Measurements from ENCODE around the gene MYH11.
"Not testable (repeated sequence)": the region's sequence is repeated elsewhere in the genome, so short reads cannot be mapped to it uniquely, and the experiment has no call there.

Gene MYH11

DNA sequence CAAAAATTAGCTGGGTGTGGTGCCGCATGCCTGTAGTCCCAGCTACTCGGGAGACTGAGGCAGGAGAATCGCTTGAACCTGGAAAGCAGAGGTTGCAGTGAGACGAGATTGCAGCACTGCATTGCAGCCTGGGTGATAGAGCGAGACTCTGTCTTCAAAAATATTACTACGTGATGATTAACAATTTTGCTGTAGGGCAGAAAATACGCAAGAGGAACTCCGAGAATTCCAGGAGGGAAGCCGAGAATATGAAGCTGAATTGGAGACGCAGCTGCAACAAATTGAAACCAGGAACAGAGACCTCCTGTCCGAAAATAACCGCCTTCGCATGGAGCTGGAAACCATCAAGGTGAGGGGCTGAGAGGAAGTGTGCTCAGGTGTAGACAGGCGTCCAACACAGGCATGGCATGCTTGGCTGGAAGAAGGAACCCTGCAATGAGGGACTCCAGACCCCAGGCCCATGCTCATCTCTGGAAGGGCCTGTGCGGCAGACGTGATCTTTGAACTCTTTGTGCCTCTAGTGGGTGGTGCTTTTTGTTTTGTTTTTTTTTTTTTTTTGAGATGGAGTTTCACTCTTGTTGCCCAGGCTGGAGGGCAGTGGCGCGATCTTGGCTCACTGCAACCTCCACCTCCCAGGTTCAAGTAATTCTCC lies 189.6 kb downstream of the MYH11 start:
- intact Hi-C loops (cut with DNase I) = no loop called here
- DNase-seq = no peak

DNA sequence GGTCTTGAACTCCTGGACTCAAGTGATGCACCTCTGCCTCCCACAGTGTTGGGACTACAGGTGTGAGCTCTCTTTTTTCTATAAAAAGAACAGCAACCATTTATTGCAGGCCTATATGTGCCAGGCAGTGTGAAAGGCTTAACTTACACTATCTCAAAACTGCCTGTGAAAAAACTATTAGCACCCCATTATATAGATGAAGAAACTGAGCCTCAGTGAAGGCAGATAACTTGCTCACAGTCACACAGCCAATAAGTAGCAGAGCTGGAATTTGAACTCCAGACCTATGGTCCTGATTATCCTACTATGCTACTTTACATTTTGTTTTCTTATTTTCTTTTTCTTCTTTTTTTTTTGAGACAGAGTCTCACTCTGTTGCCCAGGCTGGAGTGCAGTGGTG lies 191.7 kb downstream of the MYH11 start:
- intact Hi-C loops (cut with DNase I) = no loop called here
- no peak for DNase-seq

DNA sequence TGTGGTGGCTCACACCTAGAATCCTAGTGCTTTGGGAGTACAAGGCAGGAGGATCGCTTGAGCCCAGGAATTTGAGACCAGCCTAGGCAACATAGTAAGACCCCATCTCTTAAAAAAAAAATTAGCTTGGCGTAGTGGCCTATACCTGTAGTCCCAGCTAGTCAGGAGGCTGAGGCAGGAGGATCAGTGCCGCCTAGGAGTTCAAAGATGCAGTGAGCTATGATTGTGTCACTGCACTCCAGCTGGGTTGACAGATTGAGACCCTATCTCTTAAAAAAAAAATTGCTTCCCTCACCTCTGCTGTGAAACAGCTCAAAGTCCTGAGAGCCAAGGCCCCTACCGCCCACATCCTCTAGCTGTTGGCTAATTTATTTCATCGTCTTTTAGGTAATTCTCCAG lies 196.6 kb downstream of the MYH11 start:
- DNase-seq = peak in 1 of 42 donors; percentile 5
- intact Hi-C loops (cut with DNase I) = no loop called here

DNA sequence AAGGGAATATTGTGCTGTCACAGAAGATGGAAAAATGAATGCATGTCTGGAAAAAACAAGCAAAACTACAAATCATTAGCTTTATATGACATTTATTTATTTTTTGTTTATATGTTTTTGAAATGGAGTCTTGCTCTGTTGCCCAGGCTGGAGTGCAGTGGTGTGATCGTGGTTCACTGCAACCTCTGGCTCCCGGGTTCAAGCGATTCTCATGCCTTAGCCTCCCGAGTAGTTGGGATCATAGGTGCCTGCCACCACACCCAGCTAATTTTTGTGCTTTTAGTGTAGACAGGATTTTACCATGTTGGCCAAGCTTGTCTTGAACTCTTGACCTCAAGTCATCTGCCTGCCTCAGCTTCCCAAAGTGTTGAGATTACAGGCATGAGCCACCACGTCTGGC lies 198.3 kb downstream of the MYH11 start:
- intact Hi-C loops (cut with DNase I) = no loop called here
- no peak for DNase-seq

DNA sequence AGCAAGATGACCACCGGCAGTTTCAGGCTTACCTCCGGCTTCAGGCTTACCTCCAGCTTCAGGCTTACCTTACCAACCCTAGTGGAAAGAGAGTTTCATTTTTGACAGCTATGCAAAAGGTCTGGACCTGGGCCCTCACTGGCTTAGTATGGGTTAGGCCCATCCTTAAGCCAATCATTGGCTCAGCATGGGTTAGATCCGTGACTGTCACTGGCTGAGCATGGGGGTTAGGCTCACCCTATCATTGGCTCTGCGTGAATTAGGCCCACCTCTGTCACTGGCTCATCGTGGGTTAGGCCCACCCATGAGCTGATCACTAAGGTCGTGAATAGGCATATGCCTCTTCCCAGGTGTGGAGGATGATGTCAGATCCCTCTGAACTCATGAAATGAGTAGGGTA lies 198.7 kb downstream of the MYH11 start:
- DNase-seq = peak in 1 of 42 donors; percentile 9
- intact Hi-C loops (cut with DNase I) = no loop called here

DNA sequence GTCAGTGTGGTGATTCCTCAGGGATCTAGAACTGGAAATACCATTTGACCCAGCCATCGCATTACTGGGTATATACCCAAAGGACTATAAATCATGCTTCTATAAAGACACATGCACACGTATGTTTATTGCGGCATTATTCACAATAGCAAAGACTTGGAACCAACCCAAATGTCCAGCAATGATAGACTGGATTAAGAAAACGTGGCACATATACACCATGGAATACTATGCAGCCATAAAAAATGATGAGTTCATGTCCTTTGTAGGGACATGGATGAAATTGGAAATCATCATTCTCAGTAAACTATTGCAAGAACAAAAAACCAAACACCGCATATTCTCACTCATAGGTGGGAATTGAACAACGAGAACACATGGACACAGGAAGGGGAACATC lies 201.3 kb downstream of the MYH11 start:
- DNase-seq; intact Hi-C loops (cut with DNase I): not testable (repeated sequence)

DNA sequence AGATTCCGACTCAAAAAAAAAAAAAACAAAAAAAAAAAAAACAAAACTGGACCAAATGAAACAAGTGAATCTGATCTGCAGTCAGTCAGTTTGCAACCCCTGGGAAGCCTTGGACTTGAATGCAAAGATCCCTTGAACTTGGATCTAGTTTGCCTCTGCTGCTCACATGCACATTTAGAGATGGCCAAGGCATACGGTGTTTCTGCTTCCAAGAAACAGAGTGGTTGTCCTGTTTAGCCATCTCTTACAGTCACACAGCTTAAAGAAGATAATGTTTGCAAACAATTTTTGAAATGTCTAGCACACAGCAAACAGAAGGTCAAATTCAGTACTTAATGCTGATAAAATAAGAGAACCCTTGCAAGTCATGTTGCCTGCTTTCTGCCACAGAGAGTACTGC lies 202.2 kb downstream of the MYH11 start:
- intact Hi-C loops (cut with DNase I) = no loop called here
- DNase-seq = no peak

DNA sequence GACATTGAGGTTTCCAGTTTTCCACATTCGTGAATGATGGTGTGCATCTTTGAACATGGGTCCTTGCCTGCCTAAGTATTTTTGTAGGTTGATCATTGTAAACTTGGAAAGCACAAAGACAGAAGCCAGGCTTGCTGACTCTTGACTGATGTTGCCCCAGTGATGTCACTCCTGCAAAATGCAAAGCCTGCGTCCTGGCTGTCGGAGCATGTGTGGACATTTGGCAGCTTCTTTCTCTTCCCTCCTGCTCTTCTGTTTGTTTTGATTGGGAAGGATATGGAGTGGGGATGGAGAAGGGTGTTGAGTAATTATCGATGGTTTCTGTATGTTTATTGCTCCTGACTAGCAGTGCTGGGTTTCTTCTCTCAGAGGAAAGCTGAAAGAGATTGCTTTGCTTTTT lies 203.6 kb downstream of the MYH11 start:
- DNase-seq = peak in 2 of 42 donors; percentile 24 to 66
- intact Hi-C loops (cut with DNase I) = no loop called here

All from head of caudate nucleus (tissue), 42 donors.